ENCODE measurements around the gene CLIP1.

CLIP1 gene

DNA sequence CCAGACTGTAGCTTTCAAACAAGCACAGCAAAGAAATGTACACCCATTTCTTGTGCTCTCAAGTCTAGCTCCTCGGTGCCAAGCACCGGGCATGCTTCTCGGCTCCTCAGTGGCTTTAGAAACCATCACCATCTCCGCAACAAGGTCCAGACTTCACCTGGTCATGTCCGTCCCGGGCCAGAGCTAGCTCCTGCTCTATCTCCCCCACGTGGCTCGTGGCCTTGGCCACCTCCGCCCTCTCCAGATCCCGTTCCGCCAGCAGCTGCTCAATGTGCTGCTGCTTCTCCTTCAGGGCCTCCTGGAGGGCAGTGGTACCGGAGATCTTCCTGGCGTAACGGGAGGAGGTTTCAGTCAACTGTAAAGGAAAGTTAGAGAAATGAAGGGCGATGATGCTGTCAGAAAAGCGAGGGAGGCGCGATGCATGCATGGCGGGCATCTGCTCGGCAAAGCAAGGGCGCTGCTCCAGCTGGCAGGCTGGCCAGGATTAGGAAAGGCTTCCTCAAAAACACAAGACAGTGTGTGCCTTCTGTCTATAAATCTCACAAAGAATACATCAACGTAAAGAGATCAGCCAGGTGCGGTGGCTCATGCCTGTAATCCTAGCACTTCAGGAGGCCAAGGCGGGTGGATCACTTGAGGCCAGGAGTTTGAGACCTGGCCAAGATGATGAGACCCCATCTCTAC is 67.4 kb downstream of the CLIP1 start:
- DNase-seq, result no peak

DNA sequence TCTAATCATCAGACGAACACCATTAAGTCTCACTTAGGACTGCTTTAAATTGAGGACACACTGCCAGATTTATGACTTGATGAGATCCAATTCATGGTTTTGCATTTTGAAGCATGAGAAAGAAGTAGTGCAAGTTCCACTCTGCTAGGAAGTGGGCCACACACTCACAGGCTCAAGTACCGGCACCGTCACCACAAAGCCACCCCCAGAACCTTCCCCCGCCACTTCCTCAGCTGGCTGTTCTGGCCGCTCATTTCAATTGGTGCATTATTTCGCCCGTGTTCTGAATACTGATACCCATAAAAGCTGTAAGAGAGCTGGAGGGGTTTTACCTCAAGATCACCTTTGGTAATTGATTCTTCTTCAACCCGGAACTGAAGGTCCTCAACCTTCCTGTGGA is 70.1 kb downstream of the CLIP1 start:
- no peak for DNase-seq

DNA sequence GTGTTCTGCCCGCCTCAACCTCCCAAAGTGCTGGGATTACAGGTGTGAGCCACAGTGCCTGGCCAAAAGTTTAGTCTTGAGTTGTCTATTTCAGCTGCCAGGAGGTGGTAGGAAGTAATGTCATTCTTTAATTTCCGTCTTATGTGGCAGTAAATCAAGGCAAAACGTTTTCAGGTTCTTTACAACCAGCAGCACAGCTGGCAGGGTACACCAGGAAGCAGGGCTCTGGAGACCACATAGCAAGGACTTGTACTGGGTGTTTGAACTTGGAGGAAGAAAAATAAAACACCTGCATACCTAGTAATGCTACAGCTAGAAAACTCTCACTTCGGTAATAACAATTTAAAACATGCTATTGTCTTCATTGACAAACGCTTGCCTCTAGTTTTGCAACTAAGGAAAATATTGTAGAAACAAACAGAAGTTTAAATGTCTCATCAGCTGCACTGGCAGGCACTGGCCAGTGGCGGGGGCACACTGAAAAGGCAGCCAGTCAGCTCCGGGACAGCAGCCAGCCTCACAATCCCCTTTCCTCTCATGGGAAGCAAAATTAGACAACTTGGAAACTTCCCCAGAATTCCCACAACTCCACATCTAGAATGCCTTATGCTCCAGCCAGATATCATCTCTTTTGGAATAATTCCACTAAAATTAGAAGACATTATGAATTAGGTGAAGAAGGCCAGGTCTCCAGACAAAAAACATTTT is 72.2 kb downstream of the CLIP1 start:
- no peak for DNase-seq

DNA sequence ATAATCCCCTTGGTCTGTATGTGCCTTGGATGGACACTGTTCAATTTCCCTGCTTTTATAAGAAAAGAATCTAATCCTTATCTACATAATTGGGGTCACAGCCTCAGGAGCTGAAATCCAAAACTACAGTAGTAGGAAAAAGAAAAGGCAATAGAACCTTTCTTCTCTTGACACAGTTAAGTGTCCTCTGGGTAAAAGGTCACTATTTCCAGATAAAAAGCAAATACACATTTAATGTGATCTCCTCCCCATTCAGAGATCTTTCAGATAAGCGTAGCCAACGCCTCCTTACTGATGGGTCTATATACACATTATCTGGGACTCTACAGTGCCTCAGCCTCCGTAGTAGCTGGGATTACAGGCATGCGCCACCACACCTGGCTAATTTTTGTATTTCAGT is 73.4 kb downstream of the CLIP1 start:
- DNase-seq, result no peak

DNA sequence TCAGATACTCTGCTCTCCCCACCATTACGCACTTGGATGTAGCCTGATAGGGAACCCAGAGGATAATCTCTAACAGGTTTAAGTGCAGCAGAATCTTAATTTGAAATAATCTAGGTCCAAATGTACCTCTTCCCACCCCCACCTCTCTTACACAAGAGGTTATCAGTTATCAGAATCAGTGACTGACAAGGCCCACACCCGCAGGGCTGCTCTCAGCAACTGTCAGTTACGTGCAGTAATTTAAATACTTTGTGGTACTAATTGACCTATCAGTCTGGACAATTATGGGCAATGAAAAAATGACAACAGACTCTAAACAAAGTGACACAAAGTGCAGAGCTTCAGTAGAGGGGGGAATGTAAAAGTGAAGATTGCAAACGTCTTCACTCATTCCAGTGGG is 74.0 kb downstream of the CLIP1 start:
- DNase-seq, result no peak

DNA sequence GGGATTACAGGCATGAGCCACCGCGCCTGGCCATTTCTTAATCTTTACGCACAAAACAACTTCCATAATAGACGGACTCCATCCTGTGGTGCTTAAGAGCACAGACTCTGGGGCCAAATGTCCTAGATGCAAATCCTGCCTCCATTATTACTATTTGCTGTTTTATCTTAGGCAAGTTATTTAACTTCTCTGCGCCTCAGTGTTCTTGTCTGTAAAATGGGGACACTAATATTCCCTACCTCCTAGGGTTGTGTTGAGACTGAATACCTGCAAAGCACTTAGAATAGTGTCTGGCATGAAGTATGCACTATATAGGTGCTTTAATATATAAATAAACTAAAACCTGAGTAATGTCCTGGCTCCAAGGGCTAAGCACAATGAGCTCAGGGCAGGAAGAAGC is 76.4 kb downstream of the CLIP1 start:
- no peak for DNase-seq

DNA sequence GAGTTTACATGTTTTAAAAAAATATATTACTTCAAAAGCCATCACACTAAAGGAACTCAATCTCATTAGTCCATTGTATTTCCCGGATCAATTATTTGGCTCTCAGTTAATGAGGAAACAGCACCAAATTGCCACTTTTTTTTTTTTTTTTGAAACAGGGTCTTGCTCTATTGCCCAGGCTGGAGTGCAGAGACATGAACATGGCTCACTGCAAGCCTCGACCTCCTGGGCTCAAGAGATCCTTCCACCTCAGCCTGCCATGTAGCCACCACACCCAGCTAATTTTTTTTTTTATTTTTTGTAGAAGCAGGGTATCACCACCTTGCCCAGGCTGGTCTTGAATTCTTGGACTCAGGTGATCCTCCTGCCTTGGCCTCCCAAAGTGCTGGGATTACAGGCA is 77.4 kb downstream of the CLIP1 start:
- DNase-seq, result no peak

DNA sequence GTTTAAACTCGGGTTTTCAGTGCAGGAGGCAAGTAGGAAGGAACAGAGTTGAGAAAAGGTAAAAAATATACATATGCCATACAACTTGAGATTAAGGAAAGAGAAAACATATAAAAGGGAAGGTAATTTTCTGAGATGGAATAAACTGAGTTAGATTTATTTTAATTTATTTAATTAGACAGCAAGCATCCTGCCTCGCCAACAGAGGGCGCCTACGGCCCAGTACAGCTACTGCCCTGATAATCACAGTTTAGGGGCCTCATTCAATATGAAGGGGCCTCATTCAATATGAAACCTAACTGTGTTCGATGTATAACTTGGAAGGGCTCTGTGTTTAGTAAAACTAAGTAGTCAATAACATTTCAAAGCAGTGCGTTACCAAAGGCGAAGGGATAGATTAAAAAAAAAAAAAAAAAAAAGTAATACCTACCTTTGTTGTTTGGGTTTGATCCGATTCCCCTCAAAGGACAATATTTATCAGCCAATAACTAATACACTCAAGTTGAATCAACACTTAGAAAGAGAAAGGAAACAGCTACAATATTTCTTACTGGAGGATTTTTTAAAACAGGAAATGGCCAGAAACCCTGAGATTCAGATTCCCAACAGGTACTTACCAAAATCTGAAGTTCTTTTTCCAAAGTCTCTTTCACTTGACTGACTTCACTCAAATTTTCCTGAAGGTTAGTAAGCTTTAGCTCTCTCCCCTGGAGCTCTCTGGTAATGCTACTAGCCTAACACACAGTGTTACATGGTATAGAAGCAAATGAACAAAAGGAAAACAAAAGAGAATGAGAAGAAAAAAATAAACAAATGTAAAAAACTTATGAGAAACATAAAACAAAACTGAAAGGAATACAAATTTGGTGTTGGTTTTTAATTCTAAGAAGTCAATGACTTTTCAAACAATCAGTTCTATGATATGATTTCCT is 86.2 kb downstream of the CLIP1 start:
- DNase-seq, result peak; percentile 45

DNA sequence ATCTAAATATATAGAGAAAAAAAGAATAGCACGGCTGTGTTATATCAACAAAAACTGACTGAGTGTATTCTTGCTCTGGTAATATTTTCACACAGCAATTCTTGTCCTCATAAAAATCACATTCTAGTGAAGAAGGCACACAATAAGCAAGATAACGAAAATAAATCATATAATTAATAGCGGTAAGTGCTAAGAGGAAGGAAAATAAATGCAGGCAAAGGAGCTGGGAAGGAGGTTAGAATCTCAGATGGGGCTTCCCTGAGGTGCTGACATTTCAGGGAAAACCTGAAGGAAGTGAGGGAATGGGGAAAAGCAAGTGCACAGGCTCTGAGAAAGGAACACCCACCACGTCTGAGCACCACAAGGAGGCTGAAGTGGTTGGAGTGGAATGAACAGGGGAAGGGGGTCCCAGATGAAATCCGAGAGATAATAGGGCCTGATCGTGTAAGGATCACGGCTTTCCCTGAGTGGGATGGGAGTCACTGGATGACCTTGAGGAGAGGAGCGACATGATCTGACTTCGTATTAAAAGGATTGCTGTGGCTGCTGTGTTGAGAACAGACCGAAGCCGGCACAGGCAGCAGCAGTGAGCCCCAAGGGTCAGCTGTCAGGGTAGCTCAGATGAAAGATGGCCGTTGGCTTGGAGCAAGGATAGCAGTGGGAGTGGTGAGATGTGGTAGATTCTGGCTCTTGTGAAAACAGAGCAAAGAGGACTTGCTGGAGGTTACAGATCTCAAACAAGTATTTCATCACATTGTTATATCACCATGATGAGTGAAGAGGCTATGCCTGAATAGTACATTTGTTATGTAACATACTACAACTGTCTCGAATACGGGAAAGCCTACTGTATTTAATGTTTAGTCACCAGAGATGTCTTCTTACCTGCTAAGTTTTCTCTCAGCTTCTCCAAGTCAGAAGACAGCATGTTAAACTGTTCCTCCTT is 89.1 kb downstream of the CLIP1 start:
- DNase-seq, result no peak

DNA sequence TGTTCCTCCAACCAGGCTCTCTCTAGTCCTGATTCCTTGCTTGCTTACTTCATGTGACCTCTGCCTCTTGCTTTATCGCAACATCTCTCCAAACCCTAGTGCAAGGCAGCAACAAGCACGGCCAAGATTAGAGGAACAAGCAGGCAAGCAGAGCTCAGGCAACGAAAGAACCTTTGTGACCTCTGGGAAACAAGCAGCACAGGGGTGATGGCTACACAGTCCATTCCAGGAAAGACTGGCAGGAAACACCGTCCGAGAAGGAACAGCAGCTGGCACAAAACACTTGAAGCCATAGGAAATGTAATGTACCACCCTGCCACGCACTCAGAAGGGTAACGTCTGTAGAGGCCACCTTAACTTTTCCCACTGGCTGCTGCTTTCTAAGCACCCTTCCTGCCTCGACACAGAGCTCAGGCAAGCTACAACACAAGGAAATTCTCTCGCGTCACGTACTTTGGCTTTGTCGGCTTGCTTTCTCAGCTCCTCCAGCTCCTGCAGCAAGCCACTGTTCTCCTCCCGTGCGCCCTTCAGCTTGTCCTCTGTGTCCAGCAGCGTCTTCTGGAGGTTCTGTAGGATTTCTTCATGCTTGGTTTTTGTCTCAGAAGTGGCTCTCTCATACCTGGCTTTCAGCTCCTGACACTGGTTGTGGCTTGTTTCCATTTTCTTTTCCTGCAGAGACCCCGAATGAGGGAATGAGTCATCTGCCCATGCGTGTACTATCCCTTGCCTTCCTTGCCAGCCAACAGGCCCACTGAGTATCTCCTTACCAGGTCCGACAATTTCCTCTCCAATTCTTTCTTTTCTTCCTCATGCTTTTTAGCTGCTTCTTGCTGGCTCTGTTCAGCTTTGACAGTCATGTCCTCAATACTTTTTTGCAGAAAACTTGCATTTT is 94.7 kb downstream of the CLIP1 start:
- no peak for DNase-seq

DNA sequence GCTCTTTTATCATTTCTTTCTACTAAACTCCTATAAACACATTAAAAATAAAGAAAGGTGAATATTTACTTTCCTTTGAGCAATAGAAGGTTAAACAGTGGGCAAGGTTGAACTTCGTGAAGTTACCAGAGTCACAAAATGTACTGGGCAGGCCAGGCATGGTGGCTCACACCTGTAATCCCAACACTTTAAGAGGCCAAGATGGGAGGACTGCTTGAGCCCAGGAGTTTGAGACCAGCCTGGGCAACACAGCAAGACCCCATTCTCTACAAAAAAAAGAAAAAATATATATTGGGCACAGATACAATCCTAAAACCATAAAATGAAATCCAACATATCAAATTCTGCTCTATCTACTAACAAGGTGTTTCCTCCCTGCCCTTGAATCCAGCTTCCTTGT is 95.5 kb downstream of the CLIP1 start:
- no peak for DNase-seq

DNA sequence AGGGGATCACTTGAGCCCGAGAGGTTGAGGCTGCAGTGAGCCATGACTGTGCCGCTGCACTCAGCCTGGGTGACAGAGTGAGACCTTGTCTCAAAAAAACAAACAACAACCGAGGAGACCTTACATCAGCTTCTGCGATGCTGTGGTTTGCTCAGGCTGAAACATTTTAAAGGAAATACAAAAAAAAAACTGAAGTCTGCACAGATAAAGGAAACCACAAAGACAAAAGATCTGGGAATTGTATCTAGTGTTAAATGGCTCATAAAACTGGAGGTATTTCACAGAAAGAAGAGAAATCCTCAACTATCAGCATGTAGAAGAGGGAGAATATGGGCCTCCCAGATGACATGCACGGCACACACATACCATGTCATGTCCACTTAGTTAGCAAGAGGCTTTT is 95.9 kb downstream of the CLIP1 start:
- DNase-seq, result peak; percentile 20

DNA sequence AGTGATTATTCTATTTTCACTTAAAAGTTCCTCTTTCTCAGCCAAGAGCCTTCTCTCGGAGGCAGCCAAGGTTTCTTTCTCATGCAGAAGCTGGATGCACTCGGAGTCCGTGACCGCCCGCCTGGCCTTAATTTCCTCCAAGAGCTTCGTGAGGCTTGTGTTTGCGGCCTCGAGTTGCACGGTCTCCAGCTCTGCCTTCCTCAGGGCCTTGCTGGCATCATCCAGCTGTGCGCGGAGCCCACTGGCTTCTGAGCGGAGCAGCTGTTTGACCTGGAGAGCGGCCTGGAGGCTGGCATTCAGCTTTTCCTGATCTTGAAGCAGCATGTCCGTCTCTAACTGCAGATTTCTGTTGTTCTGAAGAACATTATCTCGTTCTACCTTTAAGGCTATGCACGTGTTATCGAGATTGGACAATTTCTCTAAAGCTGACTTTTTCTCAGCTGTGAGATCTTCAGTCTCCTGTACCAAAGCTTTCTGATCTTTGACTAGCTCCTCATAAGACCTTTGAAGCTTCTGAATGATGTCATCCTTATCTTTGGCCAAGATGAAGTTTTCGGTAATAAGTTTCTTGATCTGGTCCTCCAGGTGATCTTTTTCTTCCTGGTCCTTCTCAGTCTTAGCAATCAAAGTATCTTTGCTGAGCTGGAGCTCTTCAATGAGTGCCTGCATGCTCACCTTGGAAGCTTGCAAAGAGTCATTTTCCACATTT is 99.0 kb downstream of the CLIP1 start:
- DNase-seq, result no peak

DNA sequence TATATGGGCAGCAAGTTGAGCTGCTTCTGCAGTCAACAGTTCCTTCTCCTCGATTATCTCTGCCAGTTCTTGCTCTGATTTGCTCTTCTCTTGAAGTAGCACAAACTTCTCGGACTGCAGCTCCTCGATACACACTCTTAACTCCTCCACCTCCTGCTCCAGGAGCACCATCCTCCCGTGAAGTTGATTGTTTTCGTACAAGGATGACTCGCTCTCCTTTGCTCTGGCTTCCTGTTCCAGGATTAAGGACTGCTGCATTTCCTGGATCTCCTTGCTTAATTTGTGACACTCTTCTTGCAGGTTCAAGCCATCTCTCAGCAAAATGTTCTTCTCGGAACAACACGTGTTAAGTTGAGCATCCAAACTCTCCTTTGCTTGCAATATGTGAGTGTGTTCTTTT is 100.0 kb downstream of the CLIP1 start:
- DNase-seq, result no peak

DNA sequence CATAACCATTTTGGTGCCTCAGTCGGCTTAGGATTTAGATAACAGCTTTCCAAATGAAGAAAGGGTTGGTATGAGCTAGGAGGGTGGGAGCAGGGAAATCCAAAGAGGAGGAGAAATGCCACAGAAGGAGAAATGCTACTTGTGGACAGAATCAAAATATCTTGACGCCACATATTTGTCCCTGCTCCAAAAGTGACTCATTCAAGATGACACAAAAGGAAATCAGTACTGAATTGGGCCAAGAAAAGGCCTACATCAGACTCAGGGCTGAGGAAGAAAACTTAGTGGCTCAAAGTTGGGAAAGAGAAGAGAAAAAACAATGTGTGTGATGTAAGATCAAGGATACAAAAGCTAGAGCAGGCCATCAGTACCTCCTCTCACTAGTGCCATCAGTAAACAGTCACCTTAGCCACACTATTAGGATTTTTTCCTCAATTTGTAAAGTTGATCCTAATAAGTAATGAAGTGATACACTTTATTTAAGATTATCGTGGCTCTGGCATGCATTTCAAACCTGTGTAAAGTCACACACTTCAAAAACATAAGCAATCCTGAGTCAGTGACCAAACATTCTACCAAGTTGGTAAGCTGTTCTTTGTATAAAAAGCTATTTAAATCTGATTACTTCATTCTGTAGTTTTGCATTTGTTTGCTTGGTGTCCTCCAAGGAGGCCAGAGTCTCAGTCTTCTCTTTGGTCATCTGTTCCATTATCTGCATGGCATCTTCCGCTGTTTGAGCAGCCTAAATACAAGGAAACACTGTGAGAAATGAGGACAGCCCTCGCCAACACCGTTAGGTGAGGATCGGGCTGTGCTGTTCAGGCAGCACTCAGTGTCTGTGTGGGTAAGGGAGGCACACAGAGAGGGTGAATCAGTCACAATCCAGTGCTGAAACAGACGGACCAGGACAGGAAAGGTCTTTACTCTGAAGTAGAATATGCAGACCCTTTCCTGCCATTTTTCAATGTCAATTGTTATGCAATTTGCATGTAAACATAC is 103.6 kb downstream of the CLIP1 start:
- no peak for DNase-seq

DNA sequence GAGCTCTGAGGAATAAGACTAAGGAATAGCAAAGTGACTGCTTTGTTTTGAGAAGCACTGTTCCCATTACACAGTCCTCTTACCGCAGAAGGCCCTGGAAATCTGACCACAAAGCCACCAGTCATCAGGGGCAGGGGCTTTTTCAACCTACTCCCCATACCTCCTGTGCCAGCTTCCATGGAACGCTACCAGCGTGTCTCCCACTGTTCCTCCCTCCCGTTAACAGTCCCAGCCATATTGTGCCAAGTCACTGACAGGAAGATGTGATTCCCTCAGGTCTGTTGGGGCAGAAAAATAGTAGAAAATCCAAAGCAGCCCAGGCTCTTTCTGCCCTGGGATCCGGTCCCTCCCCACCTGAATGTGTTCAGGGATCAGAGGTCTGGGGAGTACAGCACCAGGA is 109.5 kb downstream of the CLIP1 start:
- DNase-seq, result no peak

DNA sequence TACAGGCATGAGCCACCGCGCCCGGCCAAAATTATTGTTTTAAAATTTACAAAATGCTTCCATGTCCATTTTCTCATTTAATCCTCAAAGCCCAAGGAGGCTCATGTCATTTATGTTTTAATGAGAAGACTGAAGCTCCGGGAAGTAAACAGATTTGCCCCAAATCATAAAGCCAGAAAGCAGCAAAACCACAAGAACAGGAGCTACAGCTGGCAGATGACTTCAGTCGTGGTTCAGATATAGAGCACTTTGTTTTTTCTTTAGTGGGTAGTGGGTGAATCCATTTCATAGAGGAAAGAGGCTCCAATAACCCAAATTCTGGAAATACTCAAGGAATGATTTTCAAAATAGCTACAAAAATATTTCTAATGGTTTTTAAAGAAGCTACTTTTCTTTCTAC is 110.8 kb downstream of the CLIP1 start:
- no peak for DNase-seq

DNA sequence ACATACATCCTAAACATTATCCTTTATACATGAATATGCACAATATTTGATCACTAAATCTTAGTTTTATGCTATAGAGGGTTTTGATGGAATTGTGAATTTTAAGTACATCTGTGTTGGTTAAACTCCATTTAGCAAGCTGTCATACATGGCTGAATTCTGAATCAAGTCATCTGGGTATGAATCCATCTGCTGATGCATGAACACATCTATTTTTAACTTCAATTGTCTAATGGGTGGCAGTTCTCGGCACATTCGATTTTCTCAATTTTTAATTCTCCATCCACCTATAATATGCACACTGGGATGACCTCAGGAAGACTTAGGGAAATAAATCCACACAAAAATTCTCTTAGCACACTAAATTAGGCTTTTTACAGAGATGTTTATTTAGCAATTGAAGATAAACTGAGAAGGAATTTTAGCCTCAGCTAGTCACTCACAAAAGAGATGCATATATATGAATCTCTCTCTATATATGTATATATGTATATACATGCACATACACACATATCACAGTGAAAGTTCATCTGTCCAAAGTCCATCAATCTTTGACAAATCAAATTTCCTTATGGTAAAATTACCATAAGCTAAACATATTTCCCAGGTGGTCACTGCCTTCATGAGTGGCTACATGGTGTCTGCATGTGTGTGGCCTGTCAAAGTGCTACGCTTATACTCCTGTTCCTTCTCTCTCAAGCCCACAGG is 111.7 kb downstream of the CLIP1 start:
- no peak for DNase-seq

DNA sequence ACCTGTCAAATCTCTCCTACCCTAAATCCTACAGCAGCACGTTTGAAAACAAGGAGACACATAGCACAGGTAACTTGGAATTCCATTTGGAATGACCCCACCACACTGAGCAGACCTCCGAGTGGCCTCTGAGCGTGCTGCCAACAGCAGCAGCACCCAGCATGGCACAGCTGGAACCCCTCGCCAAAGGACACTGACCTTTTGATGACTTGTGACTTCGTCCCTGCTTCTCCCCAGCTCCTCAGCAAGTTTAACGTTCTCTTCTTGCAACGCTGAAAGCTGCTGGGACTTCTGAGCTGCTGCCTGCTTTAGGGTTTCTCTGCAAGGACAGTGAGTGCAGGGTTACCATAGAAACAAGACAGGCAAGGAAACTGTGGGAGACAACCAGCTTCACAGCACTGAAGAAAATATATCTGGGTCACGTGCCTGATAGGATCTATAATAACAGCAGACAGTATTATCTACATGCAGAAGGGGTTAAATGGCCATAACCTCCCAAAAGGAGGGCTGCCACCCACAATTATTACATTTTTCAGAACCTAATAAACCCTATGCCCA is 112.8 kb downstream of the CLIP1 start:
- no peak for DNase-seq
